Lower leg skin (tissue), 4 donors: ENCODE data around the gene KDM2B. TPM values are rescaled to one million over a fixed set of nuclear protein-coding genes. Genes with fewer than 3 reads are reported as not detected.

Experiments
- DNase-seq, 2 donors: peaks; one replicate each; pipeline ENCODE4 v3.0.0-alpha.2; 2019; ENCODE audit warnings: low spot score in 2 of 2
- H3K4me3 ChIP-seq: fragments of 200-600 bp; sonication (generic); 2 replicates; pipeline ENCODE4 v1.5.1; 2017; ENCODE audit warnings: mild to moderate bottlenecking, low read depth; ENCODE audit not compliant: poor library complexity, severe bottlenecking
- POLR2A ChIP-seq, 2 donors: fragments of 450-650 bp; IDR thresholded peaks; one replicate each; pipeline ENCODE4 v1.6.1; 2016 to 2017; ENCODE audit warnings: antibody characterized with exemption in 2 of 2, mild to moderate bottlenecking in 1 of 2, moderate library complexity in 1 of 2
- WGBS, 2 donors: methylation state at CpG; one replicate each; pipeline ENCODE4 v1.1.5; 2018; 5-methylcytosine and 5-hydroxymethylcytosine counted together
- intact Hi-C: fragments of 100-400 bp; cut with DNase I; formaldehyde crosslinking; loops from one replicate; pipeline ENCODE4 v1.15.0; 2023; ENCODE audit warnings: low total_unique reads
- total RNA-seq, 4 donors: library from RNA; depleted of rRNA; stranded (reverse); fragments of >200 nt; gene quantifications; one replicate each; pipeline ENCODE4 v1.1.0, GENCODE V29; 2016
- TF ChIP-seq, protein P1 (sequence below), 3 donors: fragments of 450-650 bp; IDR thresholded peaks; one replicate each; pipeline ENCODE4 v1.5.1; 2016; ENCODE audit warnings: antibody characterized with exemption in 3 of 3, mild to moderate bottlenecking in 3 of 3, moderate library complexity in 2 of 3

KDM2B gene
- total RNA-seq, 4 donors from 2014 or later, result 28.9 to 72.1 (median 47.9) TPM

DNA sequence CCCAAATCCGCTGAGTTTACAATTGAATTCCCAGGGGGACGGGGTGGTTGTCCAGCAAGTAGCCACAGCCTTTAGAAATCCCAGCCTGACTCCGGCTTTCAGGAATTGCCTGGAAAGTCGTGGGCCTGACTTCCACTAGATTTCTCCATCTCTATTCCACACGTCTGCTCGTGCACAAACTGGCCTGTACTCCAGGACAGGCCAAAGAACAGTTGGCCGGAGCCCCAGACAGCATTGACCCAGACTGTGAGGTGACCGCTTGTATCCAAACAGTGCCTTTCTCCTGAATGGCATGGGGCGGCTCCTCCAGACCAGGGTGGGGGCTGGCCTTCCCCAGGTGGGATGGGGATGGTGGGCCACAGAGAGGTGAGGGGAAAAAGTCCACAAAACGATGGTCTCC is 62.2 kb downstream of the KDM2B start:
- intact Hi-C loops, result no loop called here
- TF ChIP-seq, protein P1, sequence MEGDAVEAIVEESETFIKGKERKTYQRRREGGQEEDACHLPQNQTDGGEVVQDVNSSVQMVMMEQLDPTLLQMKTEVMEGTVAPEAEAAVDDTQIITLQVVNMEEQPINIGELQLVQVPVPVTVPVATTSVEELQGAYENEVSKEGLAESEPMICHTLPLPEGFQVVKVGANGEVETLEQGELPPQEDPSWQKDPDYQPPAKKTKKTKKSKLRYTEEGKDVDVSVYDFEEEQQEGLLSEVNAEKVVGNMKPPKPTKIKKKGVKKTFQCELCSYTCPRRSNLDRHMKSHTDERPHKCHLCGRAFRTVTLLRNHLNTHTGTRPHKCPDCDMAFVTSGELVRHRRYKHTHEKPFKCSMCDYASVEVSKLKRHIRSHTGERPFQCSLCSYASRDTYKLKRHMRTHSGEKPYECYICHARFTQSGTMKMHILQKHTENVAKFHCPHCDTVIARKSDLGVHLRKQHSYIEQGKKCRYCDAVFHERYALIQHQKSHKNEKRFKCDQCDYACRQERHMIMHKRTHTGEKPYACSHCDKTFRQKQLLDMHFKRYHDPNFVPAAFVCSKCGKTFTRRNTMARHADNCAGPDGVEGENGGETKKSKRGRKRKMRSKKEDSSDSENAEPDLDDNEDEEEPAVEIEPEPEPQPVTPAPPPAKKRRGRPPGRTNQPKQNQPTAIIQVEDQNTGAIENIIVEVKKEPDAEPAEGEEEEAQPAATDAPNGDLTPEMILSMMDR (IDR thresholded peaks at IDR 0.05), result no peak
- TF ChIP-seq POLR2A (IDR thresholded peaks at IDR 0.05), result no peak
- WGBS, 2 donors, result 87 to 92% methylated on average over 10 of the region's 10 CpGs
- H3K4me3 ChIP-seq, result no peak overlapping the region
- DNase-seq, result no peak

DNA sequence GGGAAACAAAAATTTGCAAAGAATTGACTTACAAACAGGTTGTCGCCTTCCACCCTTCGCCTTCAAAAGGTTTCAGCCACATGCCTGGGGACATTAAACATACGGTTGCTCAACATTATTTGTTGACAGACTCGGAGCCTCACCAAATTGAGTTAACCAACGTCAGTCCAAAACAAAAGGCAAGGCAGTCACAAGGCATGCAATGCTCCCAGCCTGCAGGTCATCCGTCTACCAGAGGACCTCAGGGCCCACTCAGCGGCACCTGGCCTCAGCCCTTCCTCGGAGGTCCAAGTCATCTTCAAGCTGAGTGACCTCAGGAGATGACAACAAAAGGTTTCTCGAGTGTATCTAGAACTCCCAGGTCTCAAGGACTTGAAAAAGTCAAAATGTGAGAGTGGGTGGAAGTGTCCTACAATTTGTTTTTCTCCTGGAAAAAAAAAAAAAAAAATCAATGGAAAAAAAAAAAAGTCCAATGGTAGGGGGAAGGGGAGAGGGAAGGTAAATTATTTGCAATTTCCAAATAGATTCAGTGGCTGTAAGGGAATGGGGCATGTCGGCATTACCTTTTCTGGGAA is 64.3 kb downstream of the KDM2B start:
- no peak for DNase-seq
- 90 to 93% methylated on average over 10 of the region's 10 CpGs for WGBS, 2 donors
- intact Hi-C loops, result no loop called here
- no peak overlapping the region for H3K4me3 ChIP-seq
- TF ChIP-seq POLR2A (IDR thresholded peaks at IDR 0.05), result no peak
- TF ChIP-seq, protein P1 (IDR thresholded peaks at IDR 0.05), result no peak

DNA sequence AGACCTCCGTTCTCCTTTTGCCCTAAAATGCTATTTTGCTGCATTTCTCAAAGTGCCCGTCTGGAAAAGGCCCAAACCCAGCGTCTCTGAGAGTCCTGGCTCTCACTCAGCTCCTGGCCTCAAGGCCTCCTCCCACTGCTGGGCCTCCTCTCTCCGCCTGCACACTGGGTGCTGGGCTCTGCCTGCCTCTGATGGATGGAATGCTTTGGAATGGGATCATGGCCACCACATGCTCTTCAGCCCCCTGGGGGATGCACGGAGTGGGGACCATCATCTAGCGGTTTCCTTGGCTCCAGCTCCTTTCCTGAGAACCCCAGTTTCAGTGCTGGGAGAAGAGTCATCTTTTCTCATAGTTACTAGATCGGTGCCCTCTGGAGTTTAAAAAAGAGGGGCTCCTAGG is 65.2 kb downstream of the KDM2B start:
- no peak for DNase-seq
- intact Hi-C loops, result no loop called here
- no peak overlapping the region for H3K4me3 ChIP-seq
- TF ChIP-seq, protein P1 (IDR thresholded peaks at IDR 0.05), result no peak
- TF ChIP-seq POLR2A (IDR thresholded peaks at IDR 0.05), result no peak
- WGBS, 2 donors, result 77 to 79% methylated on average over 7 of the region's 7 CpGs

DNA sequence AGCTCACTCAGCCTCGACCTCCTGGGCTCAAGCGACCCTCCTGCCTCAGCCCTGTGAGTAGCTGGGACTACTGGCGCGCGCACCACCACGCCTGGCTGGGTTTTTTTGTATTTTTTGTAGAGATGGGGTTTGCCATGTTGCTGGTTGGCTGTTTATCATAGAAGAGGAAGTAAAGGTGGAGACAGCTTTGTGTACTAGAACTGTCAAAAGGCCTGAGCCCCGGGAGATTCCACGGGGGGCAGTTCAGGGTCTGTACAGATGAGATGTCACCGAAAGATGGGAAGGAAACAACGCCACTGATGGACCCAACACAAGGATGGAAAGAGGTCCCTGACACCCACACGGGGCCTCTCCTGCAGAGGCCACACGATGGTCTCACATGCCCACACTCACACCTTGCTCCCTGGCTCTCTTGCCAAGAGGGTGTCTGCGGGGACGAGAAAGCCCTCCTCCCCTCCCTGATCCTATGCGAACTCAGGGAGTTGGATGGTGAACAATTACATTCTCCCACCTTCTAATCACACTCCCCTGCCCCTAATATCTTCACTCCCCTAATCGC is 66.6 kb downstream of the KDM2B start:
- no peak for DNase-seq
- TF ChIP-seq, protein P1 (IDR thresholded peaks at IDR 0.05), result no peak
- no peak for TF ChIP-seq POLR2A (IDR thresholded peaks at IDR 0.05)
- H3K4me3 ChIP-seq, result no peak overlapping the region
- WGBS, 2 donors, result 79 to 87% methylated on average over 16 of the region's 16 CpGs
- intact Hi-C loops, result no loop called here

DNA sequence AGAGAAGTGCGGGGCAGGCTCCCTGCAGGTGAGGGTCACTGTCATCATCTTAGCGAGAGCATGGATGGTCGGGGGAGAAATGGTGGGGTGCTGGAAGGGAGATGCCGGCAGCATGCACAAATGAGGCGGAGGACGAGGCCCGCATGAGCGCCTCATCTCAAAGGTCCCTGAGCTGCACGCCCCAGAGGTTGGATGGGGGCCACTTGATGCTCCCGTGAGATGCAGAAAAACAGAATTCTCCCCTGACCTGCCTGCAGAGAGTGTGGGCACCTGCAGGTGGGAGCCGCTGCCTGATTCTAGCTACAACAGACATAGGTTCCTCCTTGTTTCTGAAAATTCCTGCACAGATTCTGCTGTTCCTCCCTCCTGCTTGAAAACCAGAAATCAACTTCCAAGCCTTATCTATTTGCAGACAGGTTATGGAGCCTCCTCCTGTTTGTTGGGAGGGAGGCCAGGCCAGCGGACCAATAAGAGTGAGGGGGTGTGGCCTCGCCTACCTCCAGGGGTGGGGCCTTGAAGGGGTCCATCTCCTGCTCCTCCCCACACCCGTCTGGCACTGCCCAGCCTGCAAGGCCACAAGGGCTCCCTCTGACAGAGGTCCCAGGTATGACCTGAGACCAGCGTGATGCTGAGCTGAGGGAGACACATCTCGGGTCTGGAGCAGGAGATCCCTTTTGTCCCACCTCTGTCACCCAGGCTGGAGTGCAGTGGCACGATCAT is 67.2 kb downstream of the KDM2B start:
- intact Hi-C loops, result no loop called here
- DNase-seq, result no peak
- no peak overlapping the region for H3K4me3 ChIP-seq
- TF ChIP-seq, protein P1 (IDR thresholded peaks at IDR 0.05), result no peak
- no peak for TF ChIP-seq POLR2A (IDR thresholded peaks at IDR 0.05)
- WGBS, 2 donors, result 82 to 88% methylated on average over 16 to 17 of the region's 17 CpGs
